Testis (tissue), 3 donors: ENCODE data around the gene TRAK1. TPM values are rescaled to one million over a fixed set of nuclear protein-coding genes. Genes with fewer than 3 reads are reported as not detected.

ENCODE experiments used
- DNase-seq: peaks from one replicate; pipeline ENCODE4 v3.0.0-alpha.2; 2019
- H3K27ac ChIP-seq, 2 donors: fragments of 200-600 bp; sonication (generic); one replicate each; pipeline ENCODE4 v1.5.1; 2019
- H3K27me3 ChIP-seq: fragments of 200-600 bp; sonication (generic); one replicate; pipeline ENCODE4 v1.5.1; 2019
- H3K36me3 ChIP-seq: fragments of 200-600 bp; sonication (generic); one replicate; pipeline ENCODE4 v1.5.1; 2017; ENCODE audit warnings: low read depth; ENCODE audit errors: missing control alignments
- H3K4me1 ChIP-seq: fragments of 200-600 bp; sonication (generic); one replicate; pipeline ENCODE4 v1.5.1; 2019
- H3K4me3 ChIP-seq, 2 donors: fragments of 200-600 bp; sonication (generic); one replicate each; pipeline ENCODE4 v1.5.1; 2017 to 2019
- H3K9me3 ChIP-seq: fragments of 200-600 bp; sonication (generic); one replicate; pipeline ENCODE4 v1.5.1; 2017
- POLR2A ChIP-seq: fragments of 450-650 bp; IDR thresholded peaks from one replicate; pipeline ENCODE4 v1.6.1; 2017; ENCODE audit warnings: antibody characterized with exemption, mild to moderate bottlenecking, moderate library complexity
- WGBS, 2 donors: methylation state at CpG; one replicate each; pipeline ENCODE4 v1.1.5; 2018; 5-methylcytosine and 5-hydroxymethylcytosine counted together
- intact Hi-C: fragments of 100-400 bp; cut with DNase I; formaldehyde crosslinking; loops from one replicate; pipeline ENCODE4 v1.15.1; 2023; ENCODE audit warnings: low total_unique reads
- polyA plus RNA-seq: library from polyadenylated mRNA; stranded (reverse); fragments of 350-450 nt; fragmentation: Illumina TruSeq; extraction: RNeasy Lipid Tissue Mini Kit (QIAGEN cat#74804); gene quantifications from one replicate; pipeline ENCODE4 v1.2.3, GENCODE V29; 2014; ENCODE audit warnings: low read depth, low replicate concordance; ENCODE audit not compliant: insufficient read depth
- total RNA-seq, 2 donors: library from RNA; depleted of rRNA; stranded (reverse); fragments of >200 nt; gene quantifications; one replicate each; pipeline ENCODE4 v1.2.3, GENCODE V29; 2016
- TF ChIP-seq, protein P1 (sequence below), 3 experiments: fragments of 450-650 bp in 2 of 3; fragments of 200-600 bp in 1 of 3; sonication (generic) in 1 of 3; IDR thresholded peaks; one replicate each; pipeline ENCODE4 v1.5.1; 2016 to 2019; ENCODE audit warnings: antibody characterized with exemption in 3 of 3, mild to moderate bottlenecking in 2 of 3, moderate library complexity in 1 of 3

The TRAK1 gene
- total and polyA plus RNA-seq, 3 donors from 2014 or later = 32.0 to 95.9 (median 94.1) TPM

DNA sequence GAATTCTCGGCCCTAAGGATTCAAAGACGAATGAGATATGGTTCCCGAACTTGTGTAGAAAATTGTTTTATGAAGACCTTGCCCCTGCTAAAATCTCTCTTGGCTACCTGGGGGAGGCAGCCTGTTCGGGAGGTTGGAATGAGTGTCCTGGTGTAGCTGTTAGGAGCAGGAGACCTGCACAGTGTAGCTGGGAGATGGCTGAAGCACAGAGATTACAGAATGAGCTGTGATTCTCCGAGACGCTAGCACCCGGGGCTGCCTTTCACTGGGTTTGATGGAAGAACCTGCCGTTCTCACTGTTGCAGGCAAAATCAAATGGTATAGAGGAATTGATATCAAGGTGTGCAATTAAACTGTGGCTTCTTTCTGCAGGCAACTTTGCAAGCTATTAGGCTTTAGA lies 68.0 kb downstream of the TRAK1 start:
- intact Hi-C loops = no loop called here
- DNase-seq = no peak
- 73 to 76% methylated on average over 8 of the region's 8 CpGs for WGBS, 2 donors

DNA sequence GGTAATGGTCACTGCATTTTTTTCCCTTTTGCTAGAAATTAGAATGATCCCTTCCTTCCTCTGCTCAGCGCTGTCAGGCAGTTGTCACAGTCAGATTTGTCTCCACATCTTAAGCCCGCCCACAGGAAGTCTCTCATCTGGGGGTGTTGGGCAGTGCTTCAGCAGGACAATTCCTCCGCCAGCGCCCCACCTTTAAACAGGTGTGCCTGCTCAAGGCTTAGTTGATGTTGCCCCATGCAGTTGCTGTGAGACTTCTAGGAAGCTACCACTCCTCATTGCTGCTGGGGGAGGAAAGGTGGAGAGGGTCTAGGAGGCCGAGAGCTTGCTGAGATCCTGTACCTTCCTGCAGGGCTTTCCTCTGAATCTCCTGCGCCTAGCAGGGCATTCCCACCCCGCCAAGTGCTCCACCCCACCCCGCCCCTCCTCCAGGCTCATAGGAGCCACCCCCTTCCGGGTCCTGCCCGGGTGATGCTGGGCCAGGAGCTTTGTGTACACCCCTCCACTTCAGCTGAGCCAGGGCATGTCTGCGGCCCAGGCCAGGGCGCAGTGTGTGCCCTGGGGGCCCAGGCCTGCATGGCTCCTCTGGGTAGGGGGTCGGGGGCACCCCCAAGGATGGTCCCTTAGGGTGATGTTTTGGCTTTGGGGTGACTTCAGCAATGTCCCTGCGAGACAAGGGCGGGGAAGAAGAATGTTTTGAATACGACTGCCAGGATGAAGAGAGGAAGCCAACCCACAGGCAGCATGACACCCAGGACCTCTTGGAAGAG lies 68.7 kb downstream of the TRAK1 start:
- peak overlapping the region; percentile 23 to 42 for H3K27ac ChIP-seq
- peak; percentile 65 for DNase-seq
- intact Hi-C loops = no loop called here
- no peak overlapping the region for H3K4me3 ChIP-seq
- H3K27me3 ChIP-seq = no peaks in the 10 kb centered on the region
- no peaks in the 10 kb centered on the region for H3K36me3 ChIP-seq
- 59 to 67% methylated on average over 13 to 16 of the region's 16 CpGs for WGBS, 2 donors
- H3K4me1 ChIP-seq = peaks cover 26% of the 10 kb centered on the region
- no peaks in the 10 kb centered on the region for H3K9me3 ChIP-seq
- TF ChIP-seq, protein P1, sequence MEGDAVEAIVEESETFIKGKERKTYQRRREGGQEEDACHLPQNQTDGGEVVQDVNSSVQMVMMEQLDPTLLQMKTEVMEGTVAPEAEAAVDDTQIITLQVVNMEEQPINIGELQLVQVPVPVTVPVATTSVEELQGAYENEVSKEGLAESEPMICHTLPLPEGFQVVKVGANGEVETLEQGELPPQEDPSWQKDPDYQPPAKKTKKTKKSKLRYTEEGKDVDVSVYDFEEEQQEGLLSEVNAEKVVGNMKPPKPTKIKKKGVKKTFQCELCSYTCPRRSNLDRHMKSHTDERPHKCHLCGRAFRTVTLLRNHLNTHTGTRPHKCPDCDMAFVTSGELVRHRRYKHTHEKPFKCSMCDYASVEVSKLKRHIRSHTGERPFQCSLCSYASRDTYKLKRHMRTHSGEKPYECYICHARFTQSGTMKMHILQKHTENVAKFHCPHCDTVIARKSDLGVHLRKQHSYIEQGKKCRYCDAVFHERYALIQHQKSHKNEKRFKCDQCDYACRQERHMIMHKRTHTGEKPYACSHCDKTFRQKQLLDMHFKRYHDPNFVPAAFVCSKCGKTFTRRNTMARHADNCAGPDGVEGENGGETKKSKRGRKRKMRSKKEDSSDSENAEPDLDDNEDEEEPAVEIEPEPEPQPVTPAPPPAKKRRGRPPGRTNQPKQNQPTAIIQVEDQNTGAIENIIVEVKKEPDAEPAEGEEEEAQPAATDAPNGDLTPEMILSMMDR (IDR thresholded peaks at IDR 0.05) = no peak
- no peak for TF ChIP-seq POLR2A

More for the DNA sequence above, 68.0 kb downstream of the TRAK1 start:
- H3K9me3 ChIP-seq = no peaks in the 10 kb centered on the region
- no peaks in the 10 kb centered on the region for H3K27me3 ChIP-seq
- TF ChIP-seq POLR2A = no peak
- TF ChIP-seq, protein P1 (IDR thresholded peaks at IDR 0.05) = no peak
- H3K4me1 ChIP-seq = peaks cover 21% of the 10 kb centered on the region
- no peak overlapping the region for H3K27ac ChIP-seq
- no peak overlapping the region for H3K4me3 ChIP-seq
- no peaks in the 10 kb centered on the region for H3K36me3 ChIP-seq

- TF ChIP-seq POLR2A = no peak
- TF ChIP-seq, protein P1 (IDR thresholded peaks at IDR 0.05) = no peak
- no peaks in the 10 kb centered on the region for H3K27me3 ChIP-seq
- no peaks in the 10 kb centered on the region for H3K36me3 ChIP-seq
- no peaks in the 10 kb centered on the region for H3K9me3 ChIP-seq
- peaks cover 30% of the 10 kb centered on the region for H3K4me1 ChIP-seq
- H3K27ac ChIP-seq = no peak overlapping the region
- intact Hi-C loops = no loop called here
- no peak overlapping the region for H3K4me3 ChIP-seq
- DNase-seq = no peak
- 68 to 73% methylated on average over 6 of the region's 6 CpGs for WGBS, 2 donors
These were observed 70.1 kb downstream of the TRAK1 start for GRCh38 chr3:42161050-42161935.

GRCh38 chr3:42162462-42162861 lies 71.3 kb downstream of the TRAK1 start:
- H3K4me3 ChIP-seq = no peak overlapping the region
- TF ChIP-seq, protein P1 (IDR thresholded peaks at IDR 0.05) = no peak
- no peak for TF ChIP-seq POLR2A
- no peaks in the 10 kb centered on the region for H3K9me3 ChIP-seq
- H3K4me1 ChIP-seq = peaks cover 38% of the 10 kb centered on the region
- no peaks in the 10 kb centered on the region for H3K36me3 ChIP-seq
- 81 to 86% methylated on average over 5 of the region's 5 CpGs for WGBS, 2 donors
- no peak for DNase-seq
- intact Hi-C loops = no loop called here
- H3K27ac ChIP-seq = no peak overlapping the region
- H3K27me3 ChIP-seq = no peaks in the 10 kb centered on the region
